Nucleus accumbens (tissue), 56 donors: ENCODE data around the gene RPTOR.

Experiments used
- DNase-seq, 56 donors: peaks; one replicate each; lab custom pipeline; 2025; lab: John Stamatoyannopoulos, UW

The RPTOR gene

DNA sequence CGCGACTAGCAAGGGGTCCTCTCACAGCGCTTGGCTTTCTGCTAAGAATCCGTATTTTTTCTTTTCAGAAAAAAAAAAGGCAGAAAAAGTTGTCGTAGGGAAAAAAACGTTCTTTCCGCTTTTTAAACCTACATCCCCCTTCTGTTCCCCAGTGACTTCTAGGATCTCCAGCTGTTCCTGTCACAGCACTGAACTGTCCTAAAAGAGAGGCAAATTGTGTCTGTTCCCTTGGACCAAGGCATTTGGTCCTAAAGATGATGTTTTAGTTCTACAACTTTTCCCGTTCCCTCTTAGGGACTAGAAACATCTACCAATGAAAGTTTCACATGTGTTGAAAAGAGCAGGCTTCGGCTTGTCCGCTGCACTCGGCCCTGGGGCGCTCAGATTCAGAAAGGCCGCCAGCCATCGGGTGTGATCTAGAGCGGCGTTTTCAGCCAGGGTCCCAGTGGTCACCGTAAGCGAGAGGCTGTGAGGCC is 346.3 kb downstream of the RPTOR start:
- no peak for DNase-seq

DNA sequence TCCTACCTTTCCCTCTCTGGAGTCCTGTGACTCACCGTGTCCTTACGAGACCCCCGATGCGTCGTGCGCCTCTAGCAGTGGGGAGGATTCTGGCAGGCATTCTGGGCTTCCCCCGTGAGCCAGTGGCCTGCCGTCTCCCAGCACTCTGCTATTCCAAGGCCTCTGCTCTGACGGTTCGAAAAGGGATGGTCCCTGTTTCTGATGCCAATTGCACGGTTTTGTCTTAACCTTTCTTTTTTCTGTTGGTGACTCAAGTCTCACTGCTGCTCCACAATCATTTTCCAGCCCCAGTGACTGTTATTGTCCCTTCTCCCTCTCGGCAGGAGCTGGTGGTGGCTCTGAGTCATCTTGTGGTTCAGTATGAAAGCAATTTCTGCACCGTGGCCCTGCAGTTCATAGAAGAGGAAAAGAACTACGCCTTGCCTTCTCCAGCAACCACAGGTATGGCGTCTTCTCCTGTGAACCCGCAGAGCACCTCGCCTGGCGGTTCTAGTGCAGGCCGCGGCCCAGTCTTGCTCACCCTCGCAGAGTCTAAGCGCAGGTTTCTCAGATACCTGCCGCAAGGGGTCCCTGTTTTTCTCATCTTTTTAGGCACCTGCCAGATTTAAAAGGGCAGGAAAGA is 346.9 kb downstream of the RPTOR start:
- DNase-seq: peak in 4 of 56 donors; percentile 15 to 31 (median 17)

DNA sequence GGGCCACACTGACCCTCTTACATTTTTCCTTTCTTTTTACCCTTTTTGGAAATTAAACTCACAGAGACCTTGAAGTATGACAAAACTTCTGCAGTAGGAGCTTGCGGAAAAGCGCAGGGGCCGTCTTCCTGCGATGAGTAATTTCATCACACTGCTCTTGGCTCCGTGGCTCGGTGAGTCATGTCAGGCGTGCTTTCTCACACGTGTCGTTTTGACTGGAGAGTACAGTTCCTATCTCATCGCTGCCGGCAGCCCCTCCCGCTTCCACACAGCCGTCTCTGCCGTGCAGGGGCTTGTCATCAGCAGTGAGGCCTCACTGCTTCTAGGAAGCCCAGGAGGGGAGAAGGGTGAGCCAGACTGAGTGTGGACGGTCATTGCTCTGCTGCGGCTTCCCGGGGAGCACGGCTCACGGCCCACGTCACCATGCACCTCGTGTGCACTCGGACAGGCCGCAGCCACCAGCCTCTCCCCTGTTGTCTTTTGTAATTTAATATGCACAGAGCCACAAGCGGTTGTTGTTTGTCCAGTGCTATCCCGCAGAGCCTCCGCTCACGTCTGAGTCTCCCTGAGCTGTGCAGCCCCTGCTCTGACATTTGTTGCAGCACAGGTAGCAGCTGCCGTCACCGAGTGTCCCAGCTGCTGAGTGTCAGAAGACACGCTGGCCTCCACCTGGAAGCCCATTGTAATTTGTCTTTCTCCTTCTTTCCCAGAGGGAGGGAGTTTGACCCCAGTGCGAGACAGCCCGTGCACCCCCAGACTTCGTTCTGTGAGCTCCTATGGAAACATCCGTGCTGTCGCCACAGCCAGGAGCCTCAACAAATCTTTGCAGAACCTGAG is 347.6 kb downstream of the RPTOR start:
- DNase-seq: peak in 38 of 56 donors; percentile 5 to 89 (median 42)

DNA sequence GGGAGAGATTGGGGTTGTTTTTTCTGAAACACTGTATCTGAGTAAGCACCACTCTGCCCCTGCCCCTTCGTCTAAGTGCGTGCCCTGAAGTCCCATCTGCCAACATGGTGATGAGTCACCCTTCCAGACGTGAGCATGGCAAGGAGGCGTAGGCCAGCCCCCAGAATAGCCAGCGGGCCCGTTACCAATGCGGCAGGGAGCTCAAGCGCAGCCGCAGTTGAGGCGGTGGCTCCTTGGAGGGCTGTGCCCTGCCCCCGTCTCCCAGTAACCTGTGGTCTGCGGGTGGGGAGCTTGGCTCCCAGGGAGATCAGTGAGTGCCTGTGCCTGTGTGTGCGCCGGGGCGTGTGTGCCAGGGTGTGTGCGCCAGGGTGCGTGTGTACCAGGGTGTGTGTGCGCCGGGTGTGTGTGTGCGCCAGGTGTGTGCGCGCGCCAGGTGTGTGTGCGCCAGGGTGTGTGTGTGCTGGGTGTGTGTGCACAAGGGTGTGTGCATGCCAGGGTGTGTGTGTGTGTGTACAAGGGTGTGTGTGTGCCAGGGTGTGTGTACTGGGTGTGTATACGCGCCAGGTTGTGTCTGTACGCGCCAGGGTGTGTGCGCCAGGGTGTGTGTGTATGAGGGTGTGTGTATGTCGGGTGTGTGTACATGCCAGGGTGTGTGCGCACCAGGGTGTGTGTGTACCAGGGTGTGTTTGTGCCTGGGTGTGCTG is 348.4 kb downstream of the RPTOR start:
- DNase-seq: peak in 1 of 56 donors; percentile 4

DNA sequence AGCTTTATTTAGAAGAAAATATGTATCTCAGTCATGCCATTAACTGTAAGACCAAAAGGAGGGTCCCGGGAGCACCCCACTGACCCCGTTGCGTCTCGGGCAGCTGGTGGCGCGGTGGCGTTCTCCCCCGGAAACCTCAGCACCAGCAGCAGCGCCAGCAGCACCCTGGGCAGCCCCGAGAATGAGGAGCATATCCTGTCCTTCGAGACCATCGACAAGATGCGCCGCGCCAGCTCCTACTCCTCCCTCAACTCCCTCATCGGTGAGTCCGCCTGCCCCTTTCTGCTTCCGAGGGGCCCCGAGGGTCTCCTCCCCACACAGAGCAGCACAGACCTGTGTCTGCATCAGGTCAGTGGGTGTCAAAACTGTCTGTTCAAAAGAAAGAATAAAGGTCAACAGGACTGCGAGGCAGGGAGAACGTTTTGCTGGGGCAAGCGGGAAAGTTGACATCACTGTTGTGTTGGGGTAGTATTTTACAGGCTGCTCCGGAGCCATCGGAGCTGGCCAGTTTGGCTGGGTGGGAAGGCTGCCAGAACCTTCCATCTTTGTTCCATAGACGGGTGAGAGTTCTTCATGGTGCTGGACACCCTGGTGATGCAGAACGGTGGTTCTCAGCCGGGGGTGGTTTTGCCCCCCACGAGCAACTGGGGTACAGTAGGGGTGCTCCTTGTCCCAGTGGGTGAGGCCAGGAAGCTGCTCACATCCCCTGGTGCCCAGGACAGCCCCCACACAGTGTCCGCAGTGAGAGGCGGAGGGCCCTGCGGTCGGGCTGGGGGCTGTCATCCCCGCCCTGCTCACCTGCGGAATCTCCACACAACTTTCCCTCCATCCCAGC is 349.2 kb downstream of the RPTOR start:
- no peak for DNase-seq

DNA sequence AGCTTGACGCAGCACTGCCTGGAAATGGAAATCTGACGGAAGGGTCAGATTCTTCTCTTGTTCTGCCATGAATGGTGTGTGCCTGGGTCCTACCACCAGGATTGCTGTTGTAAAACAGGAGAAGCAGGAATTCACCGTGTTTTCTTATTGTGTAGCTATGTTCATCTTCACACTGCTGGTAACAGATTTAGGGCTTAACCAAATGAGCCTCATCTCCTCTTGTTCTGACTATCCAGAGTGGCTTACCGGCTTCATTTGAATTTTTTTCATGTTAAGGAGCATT is 349.7 kb downstream of the RPTOR start:
- DNase-seq: no peak

DNA sequence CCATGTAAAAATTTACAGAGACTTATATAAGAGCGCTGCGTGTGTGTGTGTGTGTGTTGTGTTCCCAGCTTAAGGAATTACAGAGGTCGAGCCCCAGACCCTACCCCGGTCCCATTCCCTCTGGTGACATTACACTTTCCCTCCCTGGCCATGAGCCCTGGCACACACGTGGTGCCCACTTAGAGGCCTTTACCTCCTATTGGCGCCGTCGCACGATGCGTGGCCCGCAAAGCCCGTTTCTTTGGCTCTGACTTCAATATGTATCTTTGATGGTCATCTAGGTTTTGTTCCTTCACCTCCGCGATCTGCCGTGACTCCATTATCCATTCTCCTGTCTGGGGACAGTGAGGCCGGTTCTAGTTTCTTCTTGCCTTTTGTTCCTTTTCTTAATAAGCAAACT is 350.1 kb downstream of the RPTOR start:
- no peak for DNase-seq

DNA sequence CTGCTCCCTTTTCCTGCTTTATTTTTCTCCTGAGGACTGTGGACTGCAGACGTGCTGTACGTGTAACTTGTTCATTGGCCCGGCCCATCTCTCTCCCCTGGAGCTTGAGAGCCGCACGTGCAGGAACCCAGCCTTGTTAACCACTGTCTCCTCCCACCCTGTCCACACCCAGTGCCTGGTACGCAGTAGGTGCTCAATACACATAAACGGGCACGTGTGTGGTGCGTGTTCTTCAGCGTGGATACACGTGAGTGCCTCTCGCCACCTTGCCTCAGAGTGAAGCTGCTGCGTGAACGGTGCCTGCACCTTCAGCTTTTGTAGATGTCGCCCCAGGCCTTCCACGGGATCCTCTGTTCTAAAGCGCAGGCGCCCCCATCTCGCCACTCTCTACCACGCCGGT is 350.7 kb downstream of the RPTOR start:
- no peak for DNase-seq

DNA sequence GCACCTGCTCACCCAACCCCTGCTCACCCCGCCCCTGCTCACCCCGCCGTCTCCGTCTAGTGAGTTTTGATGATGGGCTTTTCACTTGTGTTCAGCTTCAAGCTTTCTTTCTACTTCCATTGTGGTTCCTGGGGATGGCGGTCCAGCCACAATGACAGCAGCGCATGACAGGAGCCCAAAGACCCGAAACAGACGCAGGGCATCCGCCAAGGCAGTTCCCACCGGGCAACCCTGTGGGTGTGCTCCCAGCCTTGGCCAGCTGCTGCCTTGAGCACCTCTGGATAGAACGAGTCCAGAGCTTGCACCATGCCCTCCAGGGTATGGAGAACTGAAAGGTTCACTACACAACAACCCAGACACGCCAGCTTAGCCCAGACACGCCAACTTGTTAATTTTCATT is 354.1 kb downstream of the RPTOR start:
- no peak for DNase-seq

DNA sequence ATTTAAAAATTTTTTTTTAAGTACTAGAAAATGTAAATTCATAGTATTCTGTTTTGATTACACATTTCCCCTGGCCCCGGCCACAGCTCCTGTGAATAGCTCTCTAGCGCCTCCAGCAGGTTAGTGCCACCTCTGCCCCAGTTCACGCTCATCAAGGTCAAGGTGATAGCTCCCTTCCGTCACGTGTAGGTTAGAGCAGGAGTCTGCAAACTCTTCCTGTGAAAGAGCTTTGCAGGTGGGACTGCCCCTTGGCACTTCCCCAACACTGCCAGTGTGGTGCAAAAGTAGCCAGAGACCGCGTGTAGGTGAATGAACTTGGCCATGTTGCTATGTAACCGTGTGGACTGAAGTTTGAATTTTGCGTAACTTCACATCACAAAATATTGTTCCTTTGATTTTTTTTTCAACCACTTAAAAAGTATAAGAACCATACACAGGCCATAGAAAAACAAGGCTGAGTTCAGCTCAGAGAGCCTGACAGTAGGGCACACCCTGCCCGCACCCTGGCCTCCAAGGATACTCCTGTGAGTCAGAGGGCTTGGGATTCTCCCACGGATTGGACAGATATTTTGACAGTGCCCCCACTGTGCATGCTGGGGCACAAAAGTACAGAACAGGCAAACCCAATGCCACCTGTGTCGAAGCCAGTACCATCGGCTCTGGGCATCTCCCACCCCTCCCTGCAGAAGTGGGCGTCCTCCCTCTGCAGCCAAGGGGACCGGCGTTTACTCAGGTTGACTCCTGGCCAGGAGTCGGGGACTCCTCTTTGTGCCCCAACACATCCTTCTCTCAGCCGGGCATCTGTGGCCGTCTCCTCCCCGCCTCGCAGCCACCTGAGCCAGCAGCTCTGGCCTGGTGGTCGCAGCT is 355.0 kb downstream of the RPTOR start:
- peak in 1 of 56 donors; percentile 11 for DNase-seq

DNA sequence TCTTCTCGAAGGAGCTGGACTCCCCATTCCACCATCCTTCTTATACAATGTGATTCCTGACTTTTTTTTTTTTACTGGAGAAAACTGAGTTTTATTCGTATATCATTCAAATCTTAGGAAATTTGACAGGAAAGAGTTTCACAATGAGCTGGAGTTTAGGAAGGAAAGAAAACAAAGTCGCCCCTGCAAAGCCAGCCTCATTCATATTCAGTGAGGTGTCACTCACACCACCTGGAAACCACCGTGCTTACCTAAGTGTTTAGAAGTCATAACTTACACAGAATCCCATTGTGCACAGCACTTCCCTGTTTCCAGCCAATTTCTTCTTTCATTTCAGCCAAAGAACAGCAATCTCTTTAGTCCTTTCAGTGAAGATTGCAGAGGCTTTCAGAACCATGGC is 356.7 kb downstream of the RPTOR start:
- peak in 17 of 56 donors; percentile 3 to 71 (median 17) for DNase-seq

DNA sequence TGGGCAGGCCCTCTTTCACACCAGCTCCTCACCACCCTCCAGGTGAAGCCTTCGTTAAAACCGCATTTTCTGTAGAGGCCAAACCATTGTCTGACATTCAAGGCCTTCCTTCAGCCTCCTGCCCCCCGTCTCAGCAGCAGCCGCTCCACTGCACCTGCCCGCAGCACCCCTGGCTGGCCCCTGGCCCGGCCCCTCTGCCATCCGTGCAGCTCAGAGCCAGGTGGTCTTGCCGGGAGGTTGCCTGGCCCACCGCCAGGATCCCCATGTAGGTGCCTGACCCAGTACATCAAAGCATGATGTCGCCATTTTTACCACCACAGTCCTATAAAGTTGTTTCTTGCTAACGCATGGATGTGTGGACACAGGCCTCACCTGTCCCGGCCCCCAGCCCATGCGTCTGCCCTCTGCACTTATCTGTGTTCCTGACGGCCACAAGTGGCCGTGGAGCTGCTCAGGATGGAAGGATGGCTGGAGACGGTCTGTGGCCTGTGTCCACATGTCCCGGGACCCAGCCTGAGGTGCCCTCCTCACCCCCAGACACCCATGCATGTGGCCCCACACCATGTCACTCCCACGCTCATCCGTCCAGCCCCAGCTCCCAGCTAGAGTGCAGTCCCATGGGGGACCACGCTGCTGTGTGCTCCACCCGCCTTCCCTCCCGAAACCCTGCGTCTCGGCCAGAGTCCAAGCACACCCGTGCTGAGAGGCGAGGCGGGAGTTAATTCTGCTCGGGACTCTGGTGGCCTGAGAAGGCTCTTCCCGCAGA is 357.7 kb downstream of the RPTOR start:
- DNase-seq: no peak

DNA sequence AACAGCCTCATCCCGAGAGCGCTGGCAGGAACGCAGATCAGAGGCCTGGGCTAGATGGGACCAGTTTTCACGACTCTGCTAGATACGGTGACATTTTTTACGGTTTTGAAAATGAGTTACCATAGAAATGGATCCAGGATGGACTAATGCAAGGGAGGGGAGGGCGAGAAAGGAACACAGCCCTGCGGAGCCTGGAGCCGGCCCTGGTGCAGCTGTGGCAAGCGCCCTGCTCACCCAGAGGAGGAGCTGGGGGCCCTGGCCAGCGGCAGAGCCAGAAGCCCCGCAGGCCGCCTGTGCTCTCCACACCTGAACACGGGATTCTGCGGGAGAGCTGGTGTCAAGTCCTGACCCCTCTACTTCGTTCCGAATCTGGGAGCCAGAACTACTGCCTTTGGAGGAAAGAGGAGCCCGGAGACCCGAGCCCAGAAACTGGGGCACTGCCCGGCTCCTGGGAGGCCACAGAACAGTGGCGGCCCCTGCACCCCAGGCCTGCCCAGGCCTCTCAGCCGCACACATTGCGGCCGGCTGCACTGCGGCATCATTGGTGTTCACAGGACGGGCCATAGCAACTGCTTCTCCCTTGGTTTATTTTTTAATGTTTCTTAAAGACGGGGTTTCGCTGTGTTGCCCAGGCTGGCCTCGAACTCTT is 358.4 kb downstream of the RPTOR start:
- no peak for DNase-seq

DNA sequence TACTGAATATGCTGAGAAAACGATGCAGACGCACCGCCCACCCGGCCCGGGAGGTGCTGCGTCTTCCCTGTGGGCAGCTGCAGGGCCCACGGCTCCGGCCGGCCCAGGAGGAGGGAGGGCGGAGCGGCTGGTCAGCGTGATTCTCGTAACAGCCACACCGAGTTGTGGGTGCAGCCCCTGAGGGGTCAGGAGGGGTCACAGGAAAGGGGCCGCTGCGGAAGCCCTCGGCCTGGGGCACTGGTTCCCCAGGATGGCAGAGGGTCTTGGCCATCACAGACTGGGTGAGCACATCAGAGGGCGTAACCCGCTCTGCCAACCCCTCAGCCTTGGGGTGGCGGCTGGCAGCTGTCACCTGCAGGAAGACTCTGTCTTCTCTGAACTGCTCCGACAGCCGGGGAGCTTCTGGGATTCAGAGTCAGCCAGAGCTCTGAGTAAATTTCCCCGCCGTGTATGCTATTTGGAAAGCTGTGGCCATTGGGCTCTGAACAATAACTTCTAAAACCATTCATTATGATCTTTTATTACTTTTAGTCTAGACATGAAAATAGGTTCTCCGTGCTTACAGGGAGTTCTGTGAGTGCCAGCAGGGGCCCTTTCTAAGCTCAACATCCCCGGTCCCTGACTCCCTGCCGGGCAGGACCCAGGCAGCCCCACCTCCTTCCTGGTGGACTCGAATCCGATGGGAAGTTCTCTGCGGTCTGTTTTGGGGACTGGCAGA is 359.6 kb downstream of the RPTOR start:
- no peak for DNase-seq

DNA sequence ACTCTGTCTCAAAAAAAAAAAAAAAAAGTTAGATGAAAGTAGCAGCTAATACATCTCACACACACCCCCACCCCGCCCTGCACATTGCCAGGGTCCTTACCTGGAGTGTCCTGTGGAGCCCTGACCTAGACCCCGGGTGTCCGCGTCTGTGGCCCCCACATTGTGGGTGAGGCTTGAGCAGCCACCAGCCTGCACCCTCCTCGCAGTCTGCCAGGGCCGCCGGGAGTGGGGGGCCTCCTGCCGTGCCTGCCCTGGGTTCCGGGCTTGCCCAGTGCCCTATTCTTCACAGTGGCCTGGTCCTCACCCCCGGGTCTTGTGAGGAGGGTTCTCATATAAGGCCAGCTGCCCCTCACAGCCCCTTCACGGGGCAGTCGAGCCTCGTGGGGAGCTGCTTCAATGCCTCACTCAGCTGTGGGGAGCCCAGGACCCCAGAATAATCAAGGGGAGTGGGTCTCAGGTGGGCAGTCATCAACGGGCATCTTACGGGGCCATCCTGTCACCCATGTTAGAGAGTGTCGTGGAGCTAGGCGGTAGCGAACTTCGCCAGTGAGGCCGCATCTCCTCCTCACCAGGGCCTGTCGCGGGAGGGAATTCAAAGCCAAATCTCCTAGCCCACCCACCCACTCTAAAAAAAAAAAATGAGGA is 361.1 kb downstream of the RPTOR start:
- DNase-seq: no peak

DNA sequence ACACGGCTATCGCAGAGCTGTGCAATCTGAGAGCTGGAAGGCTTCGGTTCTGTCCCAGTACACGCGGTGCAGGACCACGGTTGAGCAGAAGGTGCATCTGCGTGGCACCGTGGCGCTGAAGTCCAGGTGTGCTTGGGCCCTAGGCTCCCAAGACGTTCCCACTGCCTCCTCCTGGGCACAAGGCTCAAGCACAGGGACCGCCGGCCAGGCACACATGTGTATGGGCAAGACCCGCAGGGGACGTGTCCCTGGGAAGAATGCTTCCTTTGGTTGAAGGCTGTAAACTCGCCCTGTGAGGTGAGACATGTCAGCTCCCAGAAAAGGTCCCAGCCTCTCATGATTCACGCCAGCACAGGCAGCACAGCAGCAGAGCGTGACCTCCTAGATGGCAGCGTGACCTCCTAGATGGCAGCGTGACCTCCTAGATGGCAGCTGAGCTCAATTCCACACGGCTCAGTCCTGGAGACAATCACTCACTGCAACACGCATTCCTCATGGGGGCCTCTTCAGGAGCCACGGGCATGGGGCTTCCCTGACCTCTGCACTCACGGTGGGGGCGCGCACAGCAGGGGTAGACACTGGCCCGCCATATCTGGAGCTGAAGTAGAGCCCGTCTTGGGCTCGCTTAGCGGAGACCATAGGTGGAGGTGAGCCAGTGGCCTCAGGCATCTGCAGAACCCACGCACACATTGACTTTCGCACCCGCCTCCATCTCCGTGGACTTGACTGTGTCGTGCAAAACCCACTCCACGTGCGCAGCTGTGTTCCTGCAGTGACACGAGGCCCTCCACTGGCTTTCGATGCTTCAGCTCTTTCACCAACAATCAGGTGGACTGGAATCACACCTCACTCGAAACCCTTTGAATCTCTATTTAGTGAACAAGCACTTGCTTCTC is 362.0 kb downstream of the RPTOR start:
- DNase-seq: no peak
